OCI-LY3 (cell line): ENCODE results near the gene SORCS3.
A peak's percentile ranks its signal among the peaks of the same experiment; 100 is the strongest.

Experiments
- H2AFZ ChIP-seq: fragments of 200-600, 300-600 bp; shearing (Covaris generic); 2 replicates; pipeline ENCODE4 v1.6.0; 2014; ENCODE audit warnings: antibody characterized with exemption, low read depth, low read length
- H3K27ac ChIP-seq: fragments of 200-600, 300-600 bp; sonication (generic); 2 replicates; pipeline ENCODE4 v1.5.1; 2014; ENCODE audit warnings: mild to moderate bottlenecking, low read length, moderate library complexity, mixed read lengths
- H3K27me3 ChIP-seq: fragments of 200-600, 300-600 bp; sonication (generic); 2 replicates; pipeline ENCODE4 v1.6.1; 2014; ENCODE audit warnings: low read depth, low read length, mixed read lengths
- H3K36me3 ChIP-seq: fragments of 200-600, 300-600 bp; sonication (generic); replicated peaks from 2 replicates; pipeline ENCODE3; 2014; ENCODE audit warnings: low read depth, low read length, mixed read lengths
- H3K4me1 ChIP-seq: fragments of 300-600, 200-600 bp; sonication (generic); 2 replicates; pipeline ENCODE4 v1.6.1; 2014; ENCODE audit warnings: low read length, mixed read lengths
- H3K4me2 ChIP-seq: fragments of 200-600, 300-600 bp; sonication (generic); 2 replicates; pipeline ENCODE4 v1.6.1; 2014; ENCODE audit warnings: low read length, mixed read lengths
- H3K4me3 ChIP-seq: fragments of 300-600, 200-600 bp; sonication (generic); 2 replicates; pipeline ENCODE4 v1.5.1; 2014; ENCODE audit warnings: antibody characterized with exemption, mild to moderate bottlenecking, low read length, moderate library complexity
- H3K79me2 ChIP-seq: fragments of 300-600, 200-600 bp; shearing (Covaris generic); 2 replicates; pipeline ENCODE4 v1.6.1; 2014; ENCODE audit warnings: mild to moderate bottlenecking, low read length, mixed read lengths
- H3K9ac ChIP-seq: fragments of 300-600, 200-600 bp; shearing (Covaris generic); 2 replicates; pipeline ENCODE4 v1.6.0; 2014; ENCODE audit warnings: mild to moderate bottlenecking, low read length, moderate library complexity
- H3K9me3 ChIP-seq: fragments of 200-600, 300-600 bp; shearing (Covaris generic); 2 replicates; pipeline ENCODE4 v1.6.1; 2014; ENCODE audit warnings: low read length, mixed read lengths; ENCODE audit not compliant: insufficient read depth
- H4K20me1 ChIP-seq: fragments of 200-600, 300-600 bp; sonication (generic); 2 replicates; pipeline ENCODE4 v1.6.1; 2016; ENCODE audit warnings: low read length, mixed read lengths; ENCODE audit not compliant: insufficient read depth
- EZH2phosphoT487 ChIP-seq: fragments of 200-600 bp; shearing (Covaris generic); IDR thresholded peaks from 2 replicates; pipeline ENCODE4 v1.6.1; 2018; ENCODE audit warnings: antibody characterized with exemption, mixed run types, low read depth
- TF ChIP-seq, protein P1 (sequence below): fragments of 200-600, 300-600 bp; sonication (generic); IDR thresholded peaks from 2 replicates; pipeline ENCODE4 v1.5.1; 2014; ENCODE audit warnings: antibody characterized with exemption, low read length, low read depth

Gene SORCS3

DNA sequence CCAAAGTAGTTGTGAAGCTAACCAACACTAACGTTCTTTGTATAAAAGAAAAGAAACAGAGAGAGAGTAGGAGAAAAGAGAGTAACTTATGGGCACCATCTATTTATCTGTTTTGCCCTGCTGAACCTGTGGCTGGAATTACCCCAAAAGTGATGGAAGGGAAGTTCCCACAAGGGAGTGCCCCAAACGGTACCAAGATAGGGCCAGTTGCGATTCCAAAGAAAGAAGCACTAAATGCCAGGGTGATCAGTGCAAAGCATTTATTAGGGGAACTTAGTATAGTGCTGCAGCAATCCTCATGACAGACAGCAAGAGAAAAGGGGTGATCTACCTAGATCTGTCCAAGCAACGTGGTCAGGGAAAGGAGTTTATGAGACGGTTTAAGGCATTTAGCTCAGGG, 190.2 kb downstream of the SORCS3 start:
- no peaks in the 10 kb centered on the region for H3K9me3 ChIP-seq
- no peak for TF ChIP-seq EZH2phosphoT487
- TF ChIP-seq, protein P1, sequence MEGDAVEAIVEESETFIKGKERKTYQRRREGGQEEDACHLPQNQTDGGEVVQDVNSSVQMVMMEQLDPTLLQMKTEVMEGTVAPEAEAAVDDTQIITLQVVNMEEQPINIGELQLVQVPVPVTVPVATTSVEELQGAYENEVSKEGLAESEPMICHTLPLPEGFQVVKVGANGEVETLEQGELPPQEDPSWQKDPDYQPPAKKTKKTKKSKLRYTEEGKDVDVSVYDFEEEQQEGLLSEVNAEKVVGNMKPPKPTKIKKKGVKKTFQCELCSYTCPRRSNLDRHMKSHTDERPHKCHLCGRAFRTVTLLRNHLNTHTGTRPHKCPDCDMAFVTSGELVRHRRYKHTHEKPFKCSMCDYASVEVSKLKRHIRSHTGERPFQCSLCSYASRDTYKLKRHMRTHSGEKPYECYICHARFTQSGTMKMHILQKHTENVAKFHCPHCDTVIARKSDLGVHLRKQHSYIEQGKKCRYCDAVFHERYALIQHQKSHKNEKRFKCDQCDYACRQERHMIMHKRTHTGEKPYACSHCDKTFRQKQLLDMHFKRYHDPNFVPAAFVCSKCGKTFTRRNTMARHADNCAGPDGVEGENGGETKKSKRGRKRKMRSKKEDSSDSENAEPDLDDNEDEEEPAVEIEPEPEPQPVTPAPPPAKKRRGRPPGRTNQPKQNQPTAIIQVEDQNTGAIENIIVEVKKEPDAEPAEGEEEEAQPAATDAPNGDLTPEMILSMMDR, result no peak
- no peaks in the 10 kb centered on the region for H3K36me3 ChIP-seq
- no peak overlapping the region for H3K4me3 ChIP-seq
- no peaks in the 10 kb centered on the region for H3K79me2 ChIP-seq
- H3K27ac ChIP-seq, result no peak overlapping the region
- H4K20me1 ChIP-seq, result no peaks in the 10 kb centered on the region
- peaks cover 10% of the 10 kb centered on the region for H3K4me1 ChIP-seq
- H2AFZ ChIP-seq, result no peak overlapping the region
- H3K27me3 ChIP-seq, result no peaks in the 10 kb centered on the region
- no peak overlapping the region for H3K4me2 ChIP-seq
- no peak overlapping the region for H3K9ac ChIP-seq

GRCh38 chr10:104834580-104834979, 193.5 kb downstream of the SORCS3 start:
- no peak overlapping the region for H2AFZ ChIP-seq
- H3K36me3 ChIP-seq, result no peaks in the 10 kb centered on the region
- no peak overlapping the region for H3K4me2 ChIP-seq
- peaks cover 10% of the 10 kb centered on the region for H3K4me1 ChIP-seq
- TF ChIP-seq, protein P1, result no peak
- TF ChIP-seq EZH2phosphoT487, result no peak
- no peaks in the 10 kb centered on the region for H3K79me2 ChIP-seq
- no peaks in the 10 kb centered on the region for H3K27me3 ChIP-seq
- H3K4me3 ChIP-seq, result no peak overlapping the region
- no peak overlapping the region for H3K27ac ChIP-seq
- no peaks in the 10 kb centered on the region for H4K20me1 ChIP-seq
- H3K9me3 ChIP-seq, result no peaks in the 10 kb centered on the region
- H3K9ac ChIP-seq, result no peak overlapping the region

- H3K9me3 ChIP-seq, result no peaks in the 10 kb centered on the region
- H3K27ac ChIP-seq, result no peak overlapping the region
- no peak overlapping the region for H3K9ac ChIP-seq
These were observed 194.3 kb downstream of the SORCS3 start for GRCh38 chr10:104835422-104835821.

DNA sequence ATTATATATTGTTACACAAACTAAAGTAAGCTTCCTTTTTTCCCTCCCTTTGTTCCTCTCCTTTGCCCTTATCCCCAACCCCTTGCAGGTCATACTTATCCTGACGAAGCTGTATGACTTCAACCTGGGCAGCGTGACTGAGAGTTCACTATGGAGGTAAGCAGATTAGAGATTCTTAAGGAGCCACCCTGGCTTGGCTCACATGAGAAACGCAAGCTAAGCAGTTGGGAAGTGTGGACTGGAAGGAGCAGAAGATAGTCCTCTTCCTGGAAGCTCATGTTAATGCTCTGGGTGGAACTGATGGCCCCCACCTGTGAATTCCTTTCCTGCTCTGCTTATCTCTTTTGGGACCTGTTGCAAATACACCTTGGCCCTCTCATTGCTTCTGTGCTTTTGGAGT, 201.6 kb downstream of the SORCS3 start:
- Histone ChIP-seq H4K20me1 (no peaks in the 10 kb centered on the region), H3K4me3 (no peak overlapping the region), H3K4me1 (no peaks in the 10 kb centered on the region), H3K79me2 (no peaks in the 10 kb centered on the region), H3K9me3 (no peaks in the 10 kb centered on the region), H3K36me3 (no peaks in the 10 kb centered on the region), H3K27ac (no peak overlapping the region), H2AFZ (no peak overlapping the region), H3K4me2 (no peak overlapping the region), H3K27me3 (no peaks in the 10 kb centered on the region), H3K9ac (no peak overlapping the region)
- TF ChIP-seq EZH2phosphoT487, result no peak
- TF ChIP-seq, protein P1, result no peak

More at GRCh38 chr10:104835422-104835821, 194.3 kb downstream of the SORCS3 start:
- Histone ChIP-seq H3K4me1 (peaks cover 10% of the 10 kb centered on the region), H3K4me2 (peak overlapping the region; percentile 32; the same call in 1 of the 2 replicates), H3K79me2 (no peaks in the 10 kb centered on the region), H4K20me1 (no peaks in the 10 kb centered on the region), H3K27me3 (no peaks in the 10 kb centered on the region), H3K4me3 (no peak overlapping the region), H3K36me3 (no peaks in the 10 kb centered on the region), H2AFZ (no peak overlapping the region)
- TF ChIP-seq EZH2phosphoT487, result no peak
- TF ChIP-seq, protein P1, result no peak
